Subcutaneous adipose tissue (tissue), 4 donors: ENCODE data around the gene TEX12. TPM values are rescaled to one million over a fixed set of nuclear protein-coding genes. Genes with fewer than 3 reads are reported as not detected.

Experiments
- total RNA-seq, 4 donors: library from RNA; depleted of rRNA; stranded (reverse); fragments of >200 nt; gene quantifications; one replicate each; pipeline ENCODE4 v1.1.0, GENCODE V29; 2016
- TF ChIP-seq, protein P1 (sequence below): fragments of 450-650 bp; IDR thresholded peaks from one replicate; pipeline ENCODE4 v1.5.1; 2016; ENCODE audit warnings: low read depth, mild to moderate bottlenecking, control low read depth, antibody characterized with exemption, moderate library complexity

The TEX12 gene, protein sequence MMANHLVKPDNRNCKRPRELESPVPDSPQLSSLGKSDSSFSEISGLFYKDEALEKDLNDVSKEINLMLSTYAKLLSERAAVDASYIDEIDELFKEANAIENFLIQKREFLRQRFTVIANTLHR
- total RNA-seq = 1 to 10 TPM in 3 of 4 donors, not detected in 1; 1.1 to 1.5 (median 1.5) TPM

DNA sequence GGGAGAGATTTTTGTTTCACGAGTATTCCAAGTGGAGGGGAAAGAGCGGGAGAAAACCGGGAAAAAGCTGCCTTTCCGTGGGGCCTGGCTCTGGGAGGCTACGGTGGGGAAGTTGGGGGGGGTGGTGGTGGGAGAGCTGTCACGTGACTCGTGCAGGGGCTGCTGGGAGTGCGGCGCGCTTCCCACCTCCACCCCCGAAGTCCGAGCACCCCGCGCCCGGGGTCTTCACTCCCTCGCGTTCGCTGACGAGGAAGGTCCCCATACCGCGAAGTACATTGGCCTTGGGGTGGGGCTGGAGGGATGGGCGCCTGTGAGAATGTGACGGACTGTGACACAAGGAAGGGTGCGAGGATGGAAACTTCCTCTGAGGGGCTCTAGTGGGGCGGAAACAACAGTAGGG, at the start of gene TEX12:
Gene TEX12, plus strand, starts transcription at position 228 of the 400 bp plus-strand sequence. CDS start 1,897 bp downstream, outside the sequence.
- TF ChIP-seq, protein P1, sequence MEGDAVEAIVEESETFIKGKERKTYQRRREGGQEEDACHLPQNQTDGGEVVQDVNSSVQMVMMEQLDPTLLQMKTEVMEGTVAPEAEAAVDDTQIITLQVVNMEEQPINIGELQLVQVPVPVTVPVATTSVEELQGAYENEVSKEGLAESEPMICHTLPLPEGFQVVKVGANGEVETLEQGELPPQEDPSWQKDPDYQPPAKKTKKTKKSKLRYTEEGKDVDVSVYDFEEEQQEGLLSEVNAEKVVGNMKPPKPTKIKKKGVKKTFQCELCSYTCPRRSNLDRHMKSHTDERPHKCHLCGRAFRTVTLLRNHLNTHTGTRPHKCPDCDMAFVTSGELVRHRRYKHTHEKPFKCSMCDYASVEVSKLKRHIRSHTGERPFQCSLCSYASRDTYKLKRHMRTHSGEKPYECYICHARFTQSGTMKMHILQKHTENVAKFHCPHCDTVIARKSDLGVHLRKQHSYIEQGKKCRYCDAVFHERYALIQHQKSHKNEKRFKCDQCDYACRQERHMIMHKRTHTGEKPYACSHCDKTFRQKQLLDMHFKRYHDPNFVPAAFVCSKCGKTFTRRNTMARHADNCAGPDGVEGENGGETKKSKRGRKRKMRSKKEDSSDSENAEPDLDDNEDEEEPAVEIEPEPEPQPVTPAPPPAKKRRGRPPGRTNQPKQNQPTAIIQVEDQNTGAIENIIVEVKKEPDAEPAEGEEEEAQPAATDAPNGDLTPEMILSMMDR = no peak

DNA sequence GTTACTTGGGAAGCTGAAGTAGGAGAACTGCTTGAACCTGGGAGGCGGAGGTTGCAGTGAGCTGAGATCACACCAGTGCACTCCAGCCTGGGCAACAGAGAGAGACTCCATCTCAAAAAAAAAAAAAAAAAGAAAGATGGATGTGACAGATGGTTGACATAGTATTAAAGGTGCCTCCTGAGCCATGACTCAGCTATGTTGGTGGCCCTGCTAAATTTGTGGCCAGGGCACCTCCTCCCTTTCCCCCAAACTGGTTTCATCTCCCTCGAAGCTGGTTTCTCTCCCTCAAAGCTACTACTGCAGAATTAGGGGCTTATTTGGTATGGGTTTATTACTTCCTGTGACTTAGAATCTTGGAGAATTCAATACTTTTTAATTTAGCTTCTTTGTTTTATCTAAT, 49.0 kb upstream of the TEX12 start:
- TF ChIP-seq, protein P1 = no peak

DNA sequence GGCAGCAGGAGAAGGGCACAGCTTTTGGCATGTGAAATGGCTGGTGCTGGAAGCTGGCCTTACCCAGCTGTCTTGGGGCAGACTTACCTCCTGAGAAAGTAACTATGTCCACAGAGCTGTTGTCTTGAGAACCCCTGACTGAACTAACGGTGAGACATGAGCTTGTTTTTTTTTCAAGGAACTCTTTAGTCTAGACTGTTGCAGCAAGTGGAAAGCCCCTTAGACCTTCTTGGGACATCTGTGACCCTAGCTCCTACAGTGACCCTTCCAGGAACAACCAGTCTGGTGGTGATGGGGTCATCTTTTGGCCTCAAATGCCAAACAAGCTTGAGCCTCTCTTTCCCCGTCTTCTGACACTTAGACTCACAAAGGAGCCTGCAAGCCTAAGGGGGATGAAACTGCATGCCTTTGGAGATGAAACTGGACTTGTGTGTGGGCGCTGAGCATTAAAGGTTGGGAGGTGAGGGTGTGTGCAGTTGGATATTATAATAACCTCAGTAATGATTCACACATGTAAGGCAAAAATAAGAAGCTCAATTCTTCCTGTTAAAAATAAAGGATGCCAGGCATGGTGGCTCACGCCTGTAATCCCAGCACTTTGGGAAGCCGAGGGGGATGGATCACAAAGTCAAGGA, 45.1 kb upstream of the TEX12 start:
- TF ChIP-seq, protein P1 = no peak

DNA sequence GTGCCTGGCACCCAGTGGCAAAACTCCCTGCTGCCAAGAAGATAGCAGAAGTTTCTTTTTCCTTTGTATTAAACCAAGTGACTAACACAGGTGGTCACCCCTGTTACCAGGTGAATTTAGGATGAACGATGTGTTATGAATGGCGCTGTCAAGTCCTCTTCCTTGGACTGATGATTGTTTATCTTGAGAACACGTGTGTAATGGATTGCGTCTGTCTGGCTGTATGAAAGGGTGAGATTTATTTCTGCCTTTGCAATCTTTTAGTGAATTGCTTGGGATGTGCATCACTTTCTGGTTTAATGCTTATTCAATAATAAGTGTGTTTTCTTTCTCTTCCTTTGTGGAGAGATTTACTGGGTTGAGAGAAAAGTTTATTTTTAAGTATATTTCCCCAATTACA, 44.0 kb upstream of the TEX12 start:
- TF ChIP-seq, protein P1 = no peak

DNA sequence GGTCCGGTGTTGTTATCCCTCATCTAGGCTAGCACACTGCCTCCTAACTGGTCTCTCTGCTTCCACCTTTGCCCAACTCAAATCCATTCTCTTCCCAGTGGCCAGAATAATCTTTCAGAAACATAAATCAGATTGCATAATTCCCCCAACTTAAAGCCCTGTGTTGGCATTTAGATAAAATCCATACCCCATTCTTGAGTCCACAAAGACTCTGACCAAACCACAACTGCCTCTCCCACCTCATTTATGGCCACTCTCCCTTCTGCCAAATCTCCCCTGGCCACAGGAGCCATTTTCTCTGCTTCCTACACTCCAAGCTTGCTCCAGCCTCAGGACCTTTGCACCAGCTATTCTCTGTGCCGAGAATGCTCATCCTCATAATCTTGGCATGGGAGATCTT, 40.1 kb upstream of the TEX12 start:
- TF ChIP-seq, protein P1 = no peak

DNA sequence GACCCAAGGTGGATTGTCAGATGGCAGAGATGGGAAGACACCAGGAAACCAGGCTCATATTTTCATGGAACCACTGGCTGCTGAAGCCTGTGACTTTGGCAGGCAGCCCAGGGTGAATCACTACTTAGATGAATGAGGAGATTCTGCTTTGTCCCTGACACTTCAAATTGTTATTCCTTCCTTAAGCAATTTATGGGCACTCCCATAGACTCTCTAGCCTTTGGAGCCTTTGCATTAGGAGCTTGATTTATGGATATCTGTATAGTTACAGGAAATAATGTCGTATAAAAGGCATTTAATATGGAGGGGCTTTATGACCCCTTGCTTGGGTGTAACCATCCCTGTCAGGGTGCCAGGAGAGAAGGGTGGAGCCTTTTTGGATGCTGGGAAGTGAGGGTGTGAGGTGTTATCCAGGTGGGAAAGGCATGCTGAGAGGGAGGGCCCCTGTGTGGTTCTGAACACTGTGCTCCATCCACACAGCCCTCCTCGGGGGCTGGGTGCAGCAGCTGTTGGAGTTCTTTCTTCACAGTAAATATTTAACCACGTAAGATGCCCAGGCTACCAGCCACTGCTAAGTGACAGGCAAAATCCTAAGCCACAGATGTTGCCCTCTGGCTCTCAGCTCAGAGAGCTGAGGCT, 38.6 kb upstream of the TEX12 start:
- TF ChIP-seq, protein P1 = no peak

DNA sequence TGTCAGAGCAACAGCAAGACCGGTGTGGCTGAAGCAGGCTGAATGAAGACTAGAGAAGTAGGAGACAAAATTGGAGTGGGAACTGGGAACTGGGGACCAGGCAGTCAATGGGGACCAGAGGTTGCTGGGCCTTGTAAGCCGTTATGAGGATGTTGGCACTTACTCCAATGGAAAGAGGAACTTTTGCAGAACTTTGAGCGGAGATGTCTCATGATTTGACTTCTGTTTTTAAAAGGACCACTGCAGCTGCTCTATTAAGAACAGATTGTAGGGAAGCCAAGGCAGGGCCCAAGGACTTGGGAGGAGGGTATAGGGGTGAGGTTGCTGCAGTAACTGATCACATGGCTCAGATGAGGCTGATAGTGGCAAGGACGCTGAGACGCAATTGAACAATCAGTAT, 37.5 kb upstream of the TEX12 start:
- TF ChIP-seq, protein P1 = no peak
